Left renal pelvis (tissue), 4 donors: ENCODE results near the gene PSME3IP1. TPM values are rescaled to one million over a fixed set of nuclear protein-coding genes. Genes with fewer than 3 reads are reported as not detected.

Experiments
- DNase-seq, 4 donors: peaks; one replicate each; pipeline ENCODE4 v3.0.0-alpha.2; 2013; ENCODE audit warnings: low read depth in 4 of 4, low spot score in 3 of 4
- polyA plus RNA-seq, 4 donors: library from polyadenylated mRNA; unstranded; fragments of 120-200 nt; gene quantifications; one replicate each; pipeline ENCODE4 v1.2.1, GENCODE V29; 2013; ENCODE audit not compliant: insufficient read length in 4 of 4

Gene PSME3IP1
- polyA plus RNA-seq, 4 donors, result 78.3 to 124 (median 120) TPM

DNA sequence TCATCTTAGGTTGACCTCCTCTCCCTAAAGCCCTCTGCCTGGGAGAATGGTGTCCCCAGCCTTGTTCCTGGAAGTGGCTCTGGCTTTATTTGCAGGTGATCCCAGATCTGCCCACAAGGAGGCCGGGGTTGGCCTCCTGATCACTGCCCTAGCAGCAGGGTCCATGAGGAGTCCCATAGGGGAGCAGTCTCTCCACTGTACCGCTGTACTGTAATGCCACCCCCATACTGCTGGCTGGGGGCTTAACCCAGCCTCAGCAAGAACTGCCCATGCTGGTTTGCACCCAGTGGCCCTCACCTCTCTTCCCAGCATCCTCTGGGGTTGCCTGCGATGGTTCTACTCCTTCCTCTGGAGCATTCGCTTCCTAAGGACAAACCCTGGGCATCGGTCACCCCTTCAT is 39.1 kb downstream of the PSME3IP1 start:
- no peak for DNase-seq

DNA sequence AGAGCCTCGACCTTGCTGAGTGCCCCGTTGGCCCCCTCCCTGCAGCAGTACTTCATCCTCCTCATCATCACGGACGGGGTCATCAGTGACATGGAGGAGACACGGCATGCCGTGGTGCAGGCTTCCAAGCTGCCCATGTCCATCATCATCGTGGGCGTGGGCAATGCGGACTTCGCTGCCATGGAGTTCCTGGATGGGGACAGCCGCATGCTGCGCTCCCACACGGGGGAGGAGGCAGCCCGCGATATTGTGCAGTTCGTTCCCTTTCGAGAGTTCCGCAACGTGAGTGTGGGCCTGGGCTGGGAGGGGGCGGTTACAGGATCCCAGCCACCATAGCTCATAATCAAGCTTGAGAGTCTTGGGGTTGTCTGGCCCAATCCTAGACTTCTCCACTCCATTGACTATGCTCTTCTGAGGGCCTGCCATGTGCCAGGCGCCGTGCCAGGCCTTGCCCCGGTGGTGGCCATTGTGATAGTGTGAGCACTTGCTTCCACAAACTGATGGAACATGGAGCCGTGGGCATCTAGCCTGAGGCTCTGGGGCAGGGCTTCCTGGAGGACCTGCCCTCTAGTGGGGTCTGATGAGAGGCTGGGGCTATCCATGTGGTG is 39.7 kb downstream of the PSME3IP1 start:
- DNase-seq, result no peak

DNA sequence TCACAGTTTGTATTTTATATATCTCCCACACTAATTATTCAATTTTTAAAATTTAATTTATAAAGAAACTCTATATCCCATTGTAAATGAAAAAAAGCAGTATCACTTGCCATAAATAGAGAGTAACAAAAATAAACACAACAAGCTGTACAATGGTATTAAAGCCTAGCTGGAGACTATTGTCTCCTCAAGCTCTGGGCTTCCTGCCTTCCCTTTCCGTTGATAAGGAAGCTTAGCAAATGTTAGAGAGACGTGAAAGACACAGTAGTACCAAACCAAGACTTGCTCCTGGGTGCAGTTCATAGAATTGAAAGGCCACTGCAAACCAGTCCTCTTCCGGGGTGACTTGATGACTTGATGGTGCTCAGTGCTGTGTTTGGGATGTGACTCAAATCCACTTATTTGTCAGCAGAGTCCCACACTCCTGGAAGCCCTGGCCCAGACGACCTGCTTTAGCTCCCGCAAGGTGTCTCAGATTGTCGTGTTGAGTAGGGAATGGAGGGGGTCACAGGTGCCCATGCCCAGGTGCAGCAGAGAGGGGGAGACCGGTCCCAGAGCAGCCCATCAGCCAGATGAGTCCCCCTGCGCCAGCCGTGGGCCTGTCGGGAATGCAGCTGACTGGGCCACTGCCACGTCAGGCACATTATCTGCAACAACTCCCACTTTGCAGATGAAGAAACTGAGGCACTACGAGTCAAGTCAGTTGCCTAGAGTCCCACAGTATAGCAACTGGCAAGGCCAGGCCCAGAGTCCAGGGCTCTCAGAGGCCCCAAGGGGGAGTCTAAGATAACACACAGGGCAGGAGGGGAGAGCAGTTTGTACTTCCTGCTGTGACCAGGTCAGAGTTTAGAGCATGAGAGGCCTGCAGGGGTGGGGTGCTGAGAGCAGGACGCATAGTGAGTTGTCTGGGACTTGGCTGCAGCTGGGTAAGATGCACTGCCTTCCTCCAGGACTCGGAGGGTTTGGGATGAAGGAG is 40.5 kb downstream of the PSME3IP1 start:
- DNase-seq, result no peak

DNA sequence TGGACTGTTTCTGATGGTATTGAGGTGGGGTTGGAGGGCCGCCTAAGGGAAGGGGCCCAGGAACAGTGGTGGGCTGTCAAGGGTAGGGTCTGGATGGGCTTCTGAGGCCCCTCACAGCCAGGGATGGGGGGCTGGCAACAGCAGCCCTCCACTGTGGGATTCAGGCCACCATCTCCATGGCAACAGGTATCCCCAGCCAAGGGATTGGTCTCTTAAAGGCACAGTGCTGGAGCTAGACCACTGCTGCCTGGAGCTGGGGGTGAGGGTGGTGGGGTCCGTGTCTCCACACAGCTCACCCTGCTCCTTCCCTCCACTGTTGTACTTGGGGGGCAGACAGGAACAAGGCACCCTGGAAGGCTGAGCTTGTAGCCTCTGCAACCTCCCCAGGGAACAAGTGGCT is 41.8 kb downstream of the PSME3IP1 start:
- no peak for DNase-seq

DNA sequence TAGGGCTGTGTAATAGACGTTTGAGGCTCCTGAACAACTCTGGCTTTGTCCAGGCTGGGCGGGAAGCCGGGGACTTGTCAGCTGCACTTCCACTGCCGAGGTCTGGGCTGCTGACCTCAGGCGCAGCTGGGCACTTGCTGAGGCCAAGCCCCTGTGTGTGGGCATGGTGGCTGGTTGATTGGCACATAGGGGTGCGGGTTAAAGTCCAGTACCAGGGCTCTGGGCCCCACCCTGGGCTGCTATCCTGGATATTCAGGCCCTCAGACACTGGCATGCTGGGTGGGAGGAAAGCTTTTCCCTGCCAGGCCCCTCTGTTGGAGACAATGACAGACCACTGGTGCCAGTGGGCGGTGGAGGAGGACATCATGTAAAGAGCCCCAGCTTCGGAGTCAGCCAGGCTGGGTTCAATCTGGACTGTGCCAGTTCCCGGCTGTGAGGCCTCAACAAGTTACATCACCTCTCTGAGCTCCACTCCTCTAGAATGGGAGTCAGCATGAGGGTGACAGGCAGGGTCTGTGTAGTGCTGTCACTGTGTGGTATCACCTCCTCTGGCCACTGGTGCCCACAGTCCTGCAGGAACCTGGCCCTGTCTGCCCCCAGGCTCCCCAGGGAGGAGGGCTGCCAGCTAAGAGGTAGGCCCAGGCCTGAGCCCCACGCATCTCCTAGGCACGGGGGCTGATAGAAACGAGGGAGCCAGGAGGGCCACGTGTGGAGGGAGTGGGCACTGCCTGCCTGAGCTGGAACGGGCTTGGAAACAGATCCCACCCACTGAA is 42.5 kb downstream of the PSME3IP1 start:
- no peak for DNase-seq

DNA sequence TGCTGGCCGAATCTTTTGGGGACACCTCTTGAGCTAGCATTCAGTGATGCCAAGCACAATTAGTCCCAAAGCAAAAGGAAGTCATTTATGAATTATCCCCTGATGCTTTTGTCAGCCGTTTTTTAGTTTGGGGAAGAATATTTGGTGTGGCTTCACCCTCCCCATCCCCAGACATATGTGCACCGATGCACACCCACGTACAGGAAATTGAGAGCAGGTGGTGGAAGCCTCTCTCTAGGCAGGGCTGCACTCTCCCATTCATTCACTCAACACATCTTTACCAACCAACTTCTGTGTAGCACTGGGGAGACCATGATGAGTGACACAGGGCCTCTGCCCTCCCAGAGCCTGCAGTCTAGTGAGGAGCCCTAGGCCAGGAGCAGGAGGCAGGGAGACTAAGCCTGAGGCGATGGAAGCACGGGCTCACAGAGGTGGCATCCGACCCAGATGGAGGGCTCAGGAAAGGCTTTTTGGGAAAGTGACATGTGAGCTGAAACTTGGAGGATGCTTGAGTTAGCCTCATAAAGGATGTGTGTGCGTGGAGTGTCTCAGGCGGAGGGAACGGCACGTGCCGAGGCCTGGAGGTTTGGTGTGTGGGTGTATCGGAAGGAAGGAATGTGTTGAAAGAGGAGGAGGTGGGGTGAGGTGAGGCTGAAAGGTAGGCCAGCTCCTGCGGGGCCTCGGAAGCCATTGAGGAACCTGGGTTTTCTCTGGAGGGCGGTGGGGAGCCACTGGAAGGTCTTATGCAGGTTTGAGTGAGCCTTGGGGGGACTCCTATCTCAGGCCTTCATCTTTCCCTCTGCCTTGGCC is 43.8 kb downstream of the PSME3IP1 start:
- no peak for DNase-seq

DNA sequence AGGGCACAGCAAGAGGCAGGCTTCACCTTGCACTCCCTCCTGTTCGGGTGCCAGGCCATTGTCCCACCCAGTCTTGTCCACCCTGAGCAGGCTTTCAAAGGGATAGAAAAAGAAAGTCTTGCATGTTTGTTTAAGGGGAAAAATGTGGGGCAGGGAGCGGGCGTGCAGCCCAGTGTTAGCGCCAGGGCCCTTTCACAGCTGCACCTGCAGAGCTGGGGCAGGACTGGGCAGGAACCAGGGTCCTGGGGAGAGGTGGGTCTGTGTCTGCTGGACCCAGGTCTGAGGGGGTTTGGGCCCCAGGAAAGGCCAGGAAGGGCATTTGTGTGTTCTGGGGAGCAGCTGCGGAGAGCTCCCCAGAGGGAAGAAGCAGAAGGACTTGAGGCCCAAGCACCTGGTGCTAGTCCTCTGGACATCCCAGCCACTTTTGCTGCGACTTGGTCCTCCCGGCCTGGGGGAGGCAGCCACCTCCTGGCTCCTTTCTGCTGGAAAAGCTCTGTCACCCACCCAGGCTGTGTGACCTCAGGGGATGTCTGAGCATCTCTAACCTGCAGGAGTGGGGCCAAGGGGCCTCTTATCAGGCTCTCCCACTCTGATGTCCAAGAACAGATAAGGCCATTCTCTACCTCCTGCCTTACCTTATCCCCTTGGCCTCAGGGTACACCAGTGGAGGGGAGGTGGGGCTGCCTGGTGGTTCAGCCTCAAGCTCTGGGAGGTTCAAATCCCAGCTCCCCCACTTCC is 44.7 kb downstream of the PSME3IP1 start:
- DNase-seq, result no peak

DNA sequence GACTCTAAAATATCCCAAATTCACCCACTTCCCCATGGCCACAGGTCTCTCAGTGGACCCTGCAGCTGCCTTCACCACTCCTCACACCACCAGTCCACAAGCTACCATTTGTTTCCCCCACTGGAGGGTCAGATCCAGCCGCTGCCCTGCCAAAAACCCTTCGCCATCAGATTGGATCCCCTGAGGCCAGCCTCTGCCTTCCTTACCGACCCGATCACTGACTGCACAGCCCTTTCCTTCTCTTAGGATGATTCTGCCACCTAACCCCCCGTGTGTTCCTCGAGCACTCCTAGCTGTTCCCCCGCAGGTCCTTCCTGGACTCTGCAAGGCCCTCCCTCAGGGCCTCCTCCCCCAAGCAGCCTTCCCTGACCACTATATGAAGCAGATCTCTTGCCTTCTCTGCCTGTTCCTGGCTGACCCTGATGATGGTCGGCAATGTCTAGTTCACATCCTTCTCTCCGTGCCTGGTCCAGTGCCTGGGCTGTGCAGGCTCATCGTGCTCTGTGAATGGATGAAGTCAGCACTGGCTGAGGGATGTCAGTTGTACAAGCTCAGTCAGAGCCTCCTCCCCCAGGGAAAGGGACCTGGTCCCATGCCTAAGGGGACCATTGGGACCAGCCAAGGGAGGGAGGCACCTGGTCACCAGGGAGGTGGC is 47.4 kb downstream of the PSME3IP1 start:
- DNase-seq, result no peak

DNA sequence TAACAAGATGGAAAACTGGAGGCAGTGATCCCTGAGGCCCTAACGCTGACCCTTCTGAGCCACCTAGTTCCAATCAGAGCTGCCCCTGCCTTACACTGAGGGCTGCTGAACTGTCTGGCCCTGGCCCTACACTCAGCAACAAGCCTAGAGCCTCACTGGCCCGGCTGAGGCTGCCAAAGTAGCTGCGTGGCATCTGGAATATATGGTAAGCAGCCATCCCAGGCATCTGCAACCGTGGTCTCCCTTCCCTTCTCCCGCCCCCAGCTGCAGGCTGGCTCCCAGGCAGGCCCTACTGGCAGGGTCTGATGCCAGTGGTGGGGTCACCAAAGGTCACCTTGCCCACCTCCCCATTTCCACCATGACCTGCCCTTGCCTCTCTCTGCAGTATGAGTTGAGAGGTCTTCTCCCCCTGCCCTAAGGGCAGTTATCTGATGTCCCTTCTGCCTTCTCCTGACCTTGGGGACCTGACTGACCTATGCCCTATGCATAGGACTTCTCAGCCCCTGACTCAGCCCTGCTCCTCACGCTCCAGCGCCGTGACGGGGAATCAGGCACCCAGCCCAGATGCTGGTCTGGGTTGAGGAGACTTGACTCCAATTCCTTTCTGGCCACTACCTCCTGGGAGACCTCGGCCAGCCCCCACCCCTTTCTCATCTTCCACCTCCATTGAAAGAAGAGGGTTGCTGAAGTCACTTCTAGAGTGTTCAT is 48.1 kb downstream of the PSME3IP1 start:
- DNase-seq, result no peak

DNA sequence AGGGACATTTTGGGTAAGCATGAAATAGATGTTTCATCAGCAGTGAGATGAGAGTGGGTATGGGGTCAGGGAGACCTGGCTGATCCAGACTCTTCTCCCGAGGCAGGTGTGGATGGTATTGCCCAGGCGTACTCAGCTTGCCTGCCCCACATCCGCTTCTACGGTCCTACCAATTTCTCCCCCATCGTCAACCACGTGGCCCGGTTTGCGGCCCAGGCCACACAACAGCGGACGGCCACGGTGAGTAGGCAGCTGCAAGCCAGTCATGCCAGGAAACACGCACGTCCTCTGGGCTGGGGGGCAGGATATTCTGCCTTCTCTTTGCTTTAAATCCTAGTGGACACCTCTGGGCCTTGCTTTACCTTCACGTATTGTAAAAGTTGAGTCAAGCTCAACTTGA is 48.8 kb downstream of the PSME3IP1 start:
- no peak for DNase-seq

DNA sequence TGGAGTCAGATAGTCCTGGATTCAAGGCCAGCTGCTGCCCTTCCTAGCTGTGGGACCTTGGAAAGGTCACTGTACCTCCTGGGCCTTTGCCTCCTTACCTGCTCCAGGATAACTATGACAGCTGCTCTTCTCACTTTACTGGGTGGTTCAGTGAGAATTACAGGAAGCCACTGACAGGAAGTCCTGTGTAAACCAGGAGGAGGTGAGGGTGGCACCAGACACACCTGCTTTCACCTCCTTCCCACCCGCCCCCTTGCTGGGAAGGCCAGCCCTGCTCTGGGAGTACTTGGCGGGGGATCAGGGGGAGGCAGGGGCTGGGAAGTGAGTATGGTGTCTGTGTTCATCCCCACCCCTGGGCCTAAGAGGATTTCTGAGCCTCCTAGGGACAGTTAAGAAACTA is 50.9 kb downstream of the PSME3IP1 start:
- DNase-seq, result no peak

DNA sequence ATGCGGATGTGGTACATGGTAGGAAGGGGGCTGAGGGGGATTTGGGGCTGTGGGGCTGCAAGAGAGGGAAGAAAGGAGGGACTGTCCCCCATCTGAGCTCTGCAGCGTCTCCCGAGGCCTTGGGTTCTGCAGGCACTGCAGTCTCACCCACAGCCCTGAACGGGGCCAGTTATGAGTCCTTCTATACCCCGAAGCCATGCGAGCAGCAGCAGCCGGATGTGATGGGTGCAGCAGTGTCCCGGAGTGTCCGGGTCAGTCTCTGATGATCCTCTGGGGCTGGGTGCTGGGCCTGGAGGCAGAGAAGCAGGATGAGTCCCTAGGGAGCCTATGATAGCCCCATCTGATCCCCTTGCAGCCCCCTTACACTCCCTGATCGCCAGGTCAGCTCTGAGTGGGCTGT is 52.0 kb downstream of the PSME3IP1 start:
- no peak for DNase-seq

DNA sequence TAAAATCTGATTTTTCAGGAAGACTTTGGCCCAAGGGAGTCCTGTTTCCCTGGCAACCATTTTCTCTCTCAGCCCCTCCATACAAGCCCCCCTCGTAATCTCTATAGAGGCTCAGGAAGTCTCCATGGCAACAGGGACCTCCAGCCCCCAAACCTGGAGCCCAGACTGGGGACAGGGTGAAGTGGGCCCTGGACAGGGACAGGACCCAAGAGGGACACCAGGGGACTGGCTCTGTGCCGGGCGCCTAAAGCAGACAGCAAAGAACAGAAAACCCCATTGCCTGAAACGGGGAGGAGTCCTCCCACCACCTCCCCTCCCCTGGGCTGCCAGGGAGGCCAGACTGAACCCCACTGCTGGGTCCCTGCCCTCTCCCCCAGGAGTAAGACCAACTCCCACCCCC is 52.8 kb downstream of the PSME3IP1 start:
- DNase-seq, result no peak

DNA sequence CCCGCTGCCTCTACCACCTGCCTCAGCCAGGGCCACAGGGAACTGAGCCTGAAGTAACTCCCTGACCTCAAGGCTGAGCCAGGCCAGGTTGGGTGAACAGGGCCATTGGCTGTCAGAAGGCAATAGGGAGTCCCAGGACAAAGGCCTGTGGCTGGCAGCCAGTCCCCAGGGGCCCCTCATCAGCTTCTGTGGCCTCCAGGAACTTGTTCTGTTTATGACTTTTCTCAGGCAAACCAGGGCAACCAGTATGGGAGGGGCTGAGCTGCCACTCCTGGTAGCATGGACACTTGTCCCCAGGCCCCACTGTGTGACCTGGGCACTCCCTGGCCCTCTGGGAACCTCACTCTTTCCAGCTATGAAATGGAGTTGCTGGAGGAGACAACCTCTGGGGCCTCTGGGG is 53.4 kb downstream of the PSME3IP1 start:
- DNase-seq, result no peak

DNA sequence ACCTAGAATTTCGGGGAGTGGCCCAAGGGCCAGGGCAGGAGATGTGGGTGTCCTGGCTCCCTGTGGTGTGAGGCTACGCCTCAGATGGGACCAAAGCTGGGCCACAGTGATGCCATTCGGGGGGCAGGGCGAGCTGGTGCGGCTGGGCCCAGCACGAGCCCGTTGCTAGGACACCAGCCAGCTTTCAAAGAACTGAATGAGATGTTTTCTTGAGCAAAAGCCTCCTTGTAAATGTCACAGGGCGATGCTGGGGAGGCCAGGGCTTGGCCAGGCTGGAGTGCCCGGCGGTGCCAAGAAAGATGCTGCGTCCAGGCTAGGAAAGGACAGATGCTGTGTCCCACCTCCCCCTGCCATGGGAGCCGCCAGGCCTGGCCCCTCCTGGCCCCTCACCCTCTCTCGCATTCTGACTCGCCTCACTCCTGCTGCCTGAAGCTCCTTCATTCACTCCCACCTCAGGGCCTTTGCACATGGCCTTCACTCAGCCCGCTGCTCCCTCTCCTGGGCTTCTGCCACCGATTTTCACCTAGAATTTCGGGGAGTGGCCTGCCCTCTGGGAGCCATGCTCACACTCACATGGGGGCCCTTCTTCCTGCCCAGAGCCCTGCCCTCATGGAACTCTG is 54.4 kb downstream of the PSME3IP1 start:
- no peak for DNase-seq

DNA sequence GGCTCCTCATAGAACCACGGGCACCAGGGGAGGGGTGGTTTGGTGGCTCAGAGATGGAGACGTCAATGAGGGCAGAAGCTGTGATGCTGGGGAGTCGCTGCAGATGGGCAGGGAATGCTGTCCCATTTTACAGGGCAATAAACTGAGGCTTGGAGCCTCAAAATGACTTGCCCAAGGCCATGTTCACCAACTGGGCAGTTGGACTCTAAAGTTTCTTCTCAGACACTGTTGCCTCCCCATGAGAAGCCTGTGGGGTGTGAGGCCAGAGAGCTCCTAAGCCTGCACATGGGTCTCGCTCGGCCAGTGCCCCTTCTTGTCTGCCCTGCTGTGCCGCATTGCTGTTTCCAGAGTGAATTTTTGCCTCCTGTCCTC is 54.9 kb downstream of the PSME3IP1 start:
- DNase-seq, result no peak

DNA sequence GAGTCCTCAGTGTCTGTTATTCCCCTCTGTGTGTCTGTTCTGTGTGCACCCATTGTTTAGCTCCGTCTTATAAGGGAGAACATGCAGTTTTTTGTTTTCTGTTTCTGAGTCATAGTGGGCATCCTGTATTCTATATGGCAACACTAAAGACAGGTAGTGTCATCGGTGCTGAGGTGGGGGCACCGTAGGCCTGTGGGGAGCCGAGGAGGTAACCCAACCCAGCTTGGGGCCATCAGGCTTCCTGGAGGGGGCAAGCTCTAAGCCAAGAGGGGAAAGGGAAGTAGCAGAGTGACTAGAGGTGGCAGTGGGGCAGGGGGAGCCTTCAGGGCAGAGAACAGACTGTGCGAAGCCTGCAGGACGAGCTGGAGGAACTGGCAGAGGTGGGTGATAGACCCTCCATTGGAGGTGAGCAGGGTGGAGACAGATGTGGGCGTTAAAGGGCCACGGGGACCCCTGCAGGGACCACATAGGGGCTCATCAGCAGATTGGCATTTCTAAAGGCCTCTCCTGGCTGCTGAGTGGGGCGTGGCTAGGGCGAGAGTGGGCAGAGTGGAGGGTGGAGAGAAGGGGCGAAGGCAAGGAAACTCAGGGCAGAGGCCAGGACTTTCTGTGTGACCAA is 57.0 kb downstream of the PSME3IP1 start:
- no peak for DNase-seq

DNA sequence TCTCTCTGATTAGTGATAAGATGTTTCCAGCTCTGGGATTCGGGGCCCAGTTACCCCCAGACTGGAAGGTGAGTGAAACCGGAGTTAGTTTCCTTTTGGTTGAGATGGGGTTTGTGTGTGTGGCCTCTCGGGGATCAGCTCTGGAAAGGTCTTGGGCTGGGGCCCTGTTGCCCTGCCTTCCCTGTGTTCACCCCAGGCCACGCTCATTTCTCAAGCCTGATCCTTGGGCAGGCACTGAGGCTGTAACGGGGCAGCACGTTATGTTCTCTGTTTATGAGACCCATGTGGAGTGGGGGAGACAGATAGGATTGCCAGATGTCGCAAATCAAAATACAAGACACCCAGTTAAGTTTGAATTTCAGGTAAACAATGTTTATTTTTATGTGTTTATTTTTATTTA is 58.0 kb downstream of the PSME3IP1 start:
- DNase-seq, result no peak
